ENCODE results near the gene WIPF3. TPM values are rescaled to one million over a fixed set of nuclear protein-coding genes. Genes with fewer than 3 reads are reported as not detected.

WIPF3 gene
- total RNA-seq, 1 donor from 2014 or later, result 0.65 TPM

DNA sequence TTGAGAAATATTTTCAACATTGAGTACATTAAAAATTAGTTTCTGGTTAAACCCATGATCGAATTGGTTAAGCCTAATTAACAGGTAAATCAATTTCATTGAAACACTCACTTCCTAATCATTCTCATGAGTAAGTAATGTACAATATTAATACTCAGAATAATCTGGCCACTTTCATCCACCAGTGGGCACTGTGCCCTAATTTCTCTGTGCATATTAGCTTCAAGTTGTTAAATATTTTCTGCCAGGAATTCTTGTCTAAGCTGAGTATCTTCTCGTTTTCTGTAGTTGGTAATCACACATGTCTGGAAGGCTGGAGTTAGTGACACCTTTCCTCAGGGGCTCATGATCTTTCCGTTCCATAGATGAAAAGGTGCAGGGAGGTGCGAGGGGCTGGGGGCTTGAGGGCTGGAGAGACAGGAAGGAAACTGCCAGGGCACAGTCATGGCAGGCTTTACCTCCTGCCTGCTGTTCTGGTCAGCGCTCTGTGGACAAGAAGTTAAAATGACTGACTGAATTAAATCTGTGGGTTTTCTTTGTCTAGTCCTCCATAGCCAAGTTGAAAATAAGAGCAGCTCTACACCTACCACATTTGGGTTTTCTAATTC is 71.9 kb downstream of the WIPF3 start:
- H3K27ac Mint-ChIP-seq (ENCODE audit: unreplicated experiment), result peak overlapping the region; percentile 55
- peaks cover 7% of the 10 kb centered on the region for H3K27me3 Mint-ChIP-seq (ENCODE audit: low read depth)
- H3K4me1 Mint-ChIP-seq (ENCODE audit: low read depth), result peaks cover 14% of the 10 kb centered on the region
- TF ChIP-seq, protein P1, sequence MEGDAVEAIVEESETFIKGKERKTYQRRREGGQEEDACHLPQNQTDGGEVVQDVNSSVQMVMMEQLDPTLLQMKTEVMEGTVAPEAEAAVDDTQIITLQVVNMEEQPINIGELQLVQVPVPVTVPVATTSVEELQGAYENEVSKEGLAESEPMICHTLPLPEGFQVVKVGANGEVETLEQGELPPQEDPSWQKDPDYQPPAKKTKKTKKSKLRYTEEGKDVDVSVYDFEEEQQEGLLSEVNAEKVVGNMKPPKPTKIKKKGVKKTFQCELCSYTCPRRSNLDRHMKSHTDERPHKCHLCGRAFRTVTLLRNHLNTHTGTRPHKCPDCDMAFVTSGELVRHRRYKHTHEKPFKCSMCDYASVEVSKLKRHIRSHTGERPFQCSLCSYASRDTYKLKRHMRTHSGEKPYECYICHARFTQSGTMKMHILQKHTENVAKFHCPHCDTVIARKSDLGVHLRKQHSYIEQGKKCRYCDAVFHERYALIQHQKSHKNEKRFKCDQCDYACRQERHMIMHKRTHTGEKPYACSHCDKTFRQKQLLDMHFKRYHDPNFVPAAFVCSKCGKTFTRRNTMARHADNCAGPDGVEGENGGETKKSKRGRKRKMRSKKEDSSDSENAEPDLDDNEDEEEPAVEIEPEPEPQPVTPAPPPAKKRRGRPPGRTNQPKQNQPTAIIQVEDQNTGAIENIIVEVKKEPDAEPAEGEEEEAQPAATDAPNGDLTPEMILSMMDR (IDR thresholded peaks at IDR 0.05), result peak; percentile 91
- no peaks in the 10 kb centered on the region for H3K36me3 Mint-ChIP-seq (ENCODE audit: low read depth)
- no peak for DNase-seq (ENCODE audit: low spot score)
- H3K4me3 Mint-ChIP-seq (ENCODE audit: unreplicated experiment), result no peak overlapping the region
- H3K9me3 Mint-ChIP-seq (ENCODE audit: low read depth), result no peaks in the 10 kb centered on the region

DNA sequence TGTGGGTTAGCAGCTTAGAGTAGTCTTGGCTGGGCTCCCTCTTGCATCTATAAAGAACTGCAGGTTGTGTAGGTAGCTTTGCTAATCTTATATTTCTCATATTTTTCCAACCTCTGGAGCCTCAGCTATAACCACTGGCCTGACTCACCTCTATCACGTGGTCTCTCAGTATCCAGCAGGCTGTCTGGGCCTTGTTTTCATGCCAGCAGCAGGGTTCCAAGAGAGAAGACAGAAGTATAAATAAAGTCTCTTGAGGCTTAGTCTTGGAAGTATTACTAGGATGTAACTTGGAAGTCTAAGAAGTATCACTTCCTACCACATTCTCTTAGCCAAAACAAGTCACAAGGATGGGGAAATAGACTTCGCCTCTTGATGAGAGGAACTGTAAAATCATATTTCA is 73.3 kb downstream of the WIPF3 start:
- no peak for DNase-seq (ENCODE audit: low spot score)
- H3K27me3 Mint-ChIP-seq (ENCODE audit: low read depth), result peaks cover 8% of the 10 kb centered on the region
- TF ChIP-seq, protein P1 (IDR thresholded peaks at IDR 0.05), result no peak
- no peak overlapping the region for H3K27ac Mint-ChIP-seq (ENCODE audit: unreplicated experiment)
- H3K9me3 Mint-ChIP-seq (ENCODE audit: low read depth), result no peaks in the 10 kb centered on the region
- H3K4me3 Mint-ChIP-seq (ENCODE audit: unreplicated experiment), result no peak overlapping the region
- H3K4me1 Mint-ChIP-seq (ENCODE audit: low read depth), result peaks cover 14% of the 10 kb centered on the region
- H3K36me3 Mint-ChIP-seq (ENCODE audit: low read depth), result no peaks in the 10 kb centered on the region

DNA sequence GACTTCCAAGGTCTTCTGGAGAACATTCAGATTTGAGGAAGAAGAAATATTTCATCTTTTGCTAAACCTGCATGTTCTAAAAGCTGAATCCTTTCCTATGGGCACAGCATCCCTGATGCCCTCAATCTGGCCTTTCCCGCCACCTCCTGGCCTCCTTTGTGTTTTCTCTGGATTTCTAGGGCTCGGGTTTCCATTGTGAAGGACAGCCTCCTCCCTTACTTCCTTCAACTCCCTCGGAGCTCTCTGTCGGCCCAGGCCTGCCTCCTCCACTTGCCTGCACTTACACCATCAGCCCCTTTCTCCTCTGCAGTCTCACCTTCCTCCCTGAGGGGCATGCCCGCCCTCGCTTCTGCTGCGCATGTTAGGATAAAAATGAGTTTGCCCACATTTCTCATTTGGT is 75.4 kb downstream of the WIPF3 start:
- H3K4me1 Mint-ChIP-seq (ENCODE audit: low read depth), result peaks cover 14% of the 10 kb centered on the region
- DNase-seq (ENCODE audit: low spot score), result no peak
- TF ChIP-seq, protein P1 (IDR thresholded peaks at IDR 0.05), result no peak
- H3K36me3 Mint-ChIP-seq (ENCODE audit: low read depth), result no peaks in the 10 kb centered on the region
- no peak overlapping the region for H3K27ac Mint-ChIP-seq (ENCODE audit: unreplicated experiment)
- H3K4me3 Mint-ChIP-seq (ENCODE audit: unreplicated experiment), result no peak overlapping the region
- H3K27me3 Mint-ChIP-seq (ENCODE audit: low read depth), result peaks cover 8% of the 10 kb centered on the region
- no peaks in the 10 kb centered on the region for H3K9me3 Mint-ChIP-seq (ENCODE audit: low read depth)

DNA sequence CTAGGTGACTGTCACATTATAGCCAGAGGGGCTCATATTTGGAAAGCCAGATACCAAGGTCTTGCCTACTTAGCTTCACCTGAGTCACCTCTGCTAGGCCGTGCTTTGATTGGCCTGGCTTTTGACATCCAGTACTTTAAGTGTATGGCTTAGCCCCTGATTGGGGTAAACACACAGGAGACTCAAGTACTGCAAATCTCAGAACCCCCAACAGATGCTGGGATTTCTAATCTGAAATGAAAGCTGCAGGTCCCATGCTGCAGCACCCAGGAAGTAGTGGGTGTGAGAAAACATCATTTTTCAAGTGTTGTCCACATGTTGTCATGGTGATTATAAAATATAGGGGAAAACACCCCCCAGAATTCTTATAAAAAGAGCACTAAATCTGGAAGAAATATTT is 76.2 kb downstream of the WIPF3 start:
- H3K36me3 Mint-ChIP-seq (ENCODE audit: low read depth), result no peaks in the 10 kb centered on the region
- TF ChIP-seq, protein P1 (IDR thresholded peaks at IDR 0.05), result no peak
- DNase-seq (ENCODE audit: low spot score), result no peak
- H3K9me3 Mint-ChIP-seq (ENCODE audit: low read depth), result no peaks in the 10 kb centered on the region
- no peak overlapping the region for H3K4me3 Mint-ChIP-seq (ENCODE audit: unreplicated experiment)
- H3K27ac Mint-ChIP-seq (ENCODE audit: unreplicated experiment), result no peak overlapping the region
- H3K4me1 Mint-ChIP-seq (ENCODE audit: low read depth), result peaks cover 14% of the 10 kb centered on the region
- peaks cover 8% of the 10 kb centered on the region for H3K27me3 Mint-ChIP-seq (ENCODE audit: low read depth)

DNA sequence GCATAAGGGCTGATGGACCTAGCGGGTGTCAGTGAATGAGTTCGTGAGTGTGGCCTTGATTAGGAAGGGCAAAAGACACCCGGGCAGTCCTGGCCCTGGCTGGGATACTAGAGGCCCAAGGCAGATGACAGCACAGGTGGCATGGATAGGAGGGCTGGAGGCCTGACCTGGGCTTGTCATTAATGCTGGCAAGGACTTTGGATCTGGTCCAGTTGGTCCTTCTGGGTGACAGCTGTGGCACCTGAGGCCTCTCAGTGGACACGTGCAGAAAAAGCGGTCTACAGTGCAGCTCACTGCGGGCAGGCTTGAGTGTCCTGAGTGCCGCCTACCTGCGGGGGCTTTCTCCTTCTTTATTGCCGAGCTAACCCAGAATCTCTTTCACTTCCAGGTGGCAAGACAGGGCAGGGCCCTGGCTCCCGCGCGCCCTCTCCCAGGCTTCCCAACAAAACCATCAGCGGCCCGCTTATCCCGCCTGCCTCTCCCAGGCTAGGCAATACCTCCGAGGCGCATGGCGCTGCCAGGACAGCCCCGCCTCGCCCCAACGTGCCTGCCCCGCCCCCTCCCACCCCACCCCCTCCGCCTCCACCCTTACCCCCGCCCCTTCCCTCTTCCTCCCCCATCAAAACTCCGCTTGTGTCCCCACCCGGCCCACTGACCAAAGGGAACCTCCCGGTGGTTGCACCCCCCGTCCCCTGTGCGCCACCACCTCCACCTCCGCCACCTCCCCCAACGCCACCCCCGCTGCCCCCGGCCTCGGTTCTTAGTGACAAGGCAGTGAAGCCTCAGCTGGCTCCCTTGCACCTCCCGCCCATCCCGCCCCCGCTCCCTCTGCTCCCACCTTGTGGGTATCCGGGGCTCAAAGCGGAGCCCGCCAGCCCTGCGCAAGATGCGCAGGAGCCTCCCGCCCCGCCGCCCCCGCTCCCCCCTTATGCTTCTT is 77.4 kb downstream of the WIPF3 start:
- peaks cover 8% of the 10 kb centered on the region for H3K27me3 Mint-ChIP-seq (ENCODE audit: low read depth)
- no peak for DNase-seq (ENCODE audit: low spot score)

More for the DNA sequence above, 77.4 kb downstream of the WIPF3 start:
- H3K4me1 Mint-ChIP-seq (ENCODE audit: low read depth), result peaks cover 7% of the 10 kb centered on the region
- H3K4me3 Mint-ChIP-seq (ENCODE audit: unreplicated experiment), result no peak overlapping the region
- H3K9me3 Mint-ChIP-seq (ENCODE audit: low read depth), result no peaks in the 10 kb centered on the region
- no peaks in the 10 kb centered on the region for H3K36me3 Mint-ChIP-seq (ENCODE audit: low read depth)
- TF ChIP-seq, protein P1 (IDR thresholded peaks at IDR 0.05), result no peak
- H3K27ac Mint-ChIP-seq (ENCODE audit: unreplicated experiment), result no peak overlapping the region
